ENCODE data around the gene FAAP20. TPM values are rescaled to one million over a fixed set of nuclear protein-coding genes. Genes with fewer than 3 reads are reported as not detected.

Gene FAAP20
- total and polyA plus RNA-seq, 2 donors (not counting 3 experiments of a cell fraction or from before 2014, with no cell fraction given): 31.5 to 62.6 TPM

DNA sequence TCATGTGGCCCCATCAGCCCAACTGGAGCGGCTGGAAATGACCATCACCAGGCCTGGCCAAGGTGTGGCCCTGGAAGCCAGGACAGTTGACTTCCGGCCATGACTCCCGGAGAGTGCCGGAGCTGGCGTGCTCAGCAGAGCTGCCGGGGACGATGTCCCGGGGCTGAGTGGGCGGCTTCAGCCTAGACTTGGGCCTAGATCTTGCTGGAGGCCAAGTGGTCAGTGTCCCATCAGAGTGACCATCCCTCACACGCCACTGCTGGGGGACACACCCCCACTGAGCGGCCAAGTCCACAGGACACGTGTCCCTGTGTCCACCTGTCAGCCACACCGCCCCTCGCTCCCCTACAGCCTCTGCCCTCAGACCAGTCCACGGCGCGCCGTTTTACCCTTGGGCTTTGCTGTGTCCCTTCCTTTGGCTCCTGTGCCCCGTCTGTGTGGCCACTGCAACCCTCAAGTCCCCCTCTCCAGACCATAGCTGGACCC lies 4.0 kb downstream of the FAAP20 start:
- no peak overlapping the region for H3K9ac ChIP-seq (replicated peaks; ENCODE audit: extremely low read depth, insufficient read depth, low read length)
- intact Hi-C loops (cut with micrococcal nuclease) (loop anchor here (1.0 to 10.0 kb wide), 2 partner anchors 358 to 1234 kb away; no protein-coding TSS in a partner anchor), dilution Hi-C loops (cut with MboI; ENCODE audit: extremely low pct_ligation_motif_present, low sequenced_read_pairs) (loop anchor here (10.0 kb wide), 1 partner anchor 184 kb away; no protein-coding TSS in a partner anchor)
- DNase-seq (ENCODE audit: low read depth, low spot score) (no peak), FAIRE-seq (no peak)
- no peak overlapping the region for H3K4me2 ChIP-seq (ENCODE audit: insufficient read depth, low read length)
- H4K20me1 ChIP-seq (replicated peaks; ENCODE audit: control insufficient read depth, extremely low read depth, insufficient read depth, low read length): no peaks in the 10 kb centered on the region
- H3K27me3 ChIP-seq (ENCODE audit: control insufficient read depth in 2 of 2, insufficient read depth in 2 of 2, low read length in 2 of 2): no peaks in the 10 kb centered on the region
- no peaks in the 10 kb centered on the region for H3K9me3 ChIP-seq (replicated peaks; ENCODE audit: control insufficient read depth, insufficient read depth, low read length)
- peaks cover 13% of the 10 kb centered on the region for H3K79me2 ChIP-seq (ENCODE audit: control insufficient read depth, insufficient read depth, low read length)
- no peak overlapping the region for H3K4me3 ChIP-seq (replicated peaks in 1 of 3; ENCODE audit: insufficient read depth in 1 of 3, low read depth in 1 of 3, low read length in 3 of 3)
- POLR2A ChIA-PET: interaction anchor here (0.9 kb wide), 1 partner anchor 170 kb away, joined by 3 read pairs; no protein-coding TSS in a partner anchor
- no peaks in the 10 kb centered on the region for H3K36me3 ChIP-seq (ENCODE audit: control insufficient read depth in 2 of 2, extremely low read depth in 1 of 2, insufficient read depth in 2 of 2, low read length in 2 of 2)
- CTCF ChIA-PET: interaction anchor here (1.1 to 2.9 kb wide), 3 partner anchors 58 to 191 kb away, joined by 5 to 37 read pairs (median 6); no protein-coding TSS in a partner anchor
- H3K4me1 ChIP-seq (ENCODE audit: control insufficient read depth, extremely low read depth, insufficient read depth, low read length): peaks cover 18% of the 10 kb centered on the region
- H3K27ac ChIP-seq (ENCODE audit: insufficient read depth, low read depth, low read length): peak overlapping the region; percentile 69
- no peak for TF ChIP-seq JUN (IDR thresholded peaks at IDR 0.05; ENCODE audit: borderline replicate concordance, insufficient read depth, insufficient read length, low read depth)
- TF ChIP-seq, protein P1, sequence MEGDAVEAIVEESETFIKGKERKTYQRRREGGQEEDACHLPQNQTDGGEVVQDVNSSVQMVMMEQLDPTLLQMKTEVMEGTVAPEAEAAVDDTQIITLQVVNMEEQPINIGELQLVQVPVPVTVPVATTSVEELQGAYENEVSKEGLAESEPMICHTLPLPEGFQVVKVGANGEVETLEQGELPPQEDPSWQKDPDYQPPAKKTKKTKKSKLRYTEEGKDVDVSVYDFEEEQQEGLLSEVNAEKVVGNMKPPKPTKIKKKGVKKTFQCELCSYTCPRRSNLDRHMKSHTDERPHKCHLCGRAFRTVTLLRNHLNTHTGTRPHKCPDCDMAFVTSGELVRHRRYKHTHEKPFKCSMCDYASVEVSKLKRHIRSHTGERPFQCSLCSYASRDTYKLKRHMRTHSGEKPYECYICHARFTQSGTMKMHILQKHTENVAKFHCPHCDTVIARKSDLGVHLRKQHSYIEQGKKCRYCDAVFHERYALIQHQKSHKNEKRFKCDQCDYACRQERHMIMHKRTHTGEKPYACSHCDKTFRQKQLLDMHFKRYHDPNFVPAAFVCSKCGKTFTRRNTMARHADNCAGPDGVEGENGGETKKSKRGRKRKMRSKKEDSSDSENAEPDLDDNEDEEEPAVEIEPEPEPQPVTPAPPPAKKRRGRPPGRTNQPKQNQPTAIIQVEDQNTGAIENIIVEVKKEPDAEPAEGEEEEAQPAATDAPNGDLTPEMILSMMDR (IDR thresholded peaks at IDR 0.05; ENCODE audit: extremely low read depth in 1 of 2, insufficient read depth in 1 of 2, low read depth in 1 of 2, low read length in 2 of 2): no peak
- no peak for TF ChIP-seq POLR2AphosphoS5 (IDR thresholded peaks at IDR 0.05; ENCODE audit: insufficient read depth, low read depth, low read length)
- H3K9me1 ChIP-seq (replicated peaks; ENCODE audit: control insufficient read depth, extremely low read depth, insufficient read depth, low read length): no peaks in the 10 kb centered on the region
- no TSS peak for BruUV-seq (replicated peaks)
- no peak overlapping the region for H2AFZ ChIP-seq (ENCODE audit: low read depth, low read length)
